ENCODE measurements around the gene RNF212. TPM values are rescaled to one million over a fixed set of nuclear protein-coding genes. Genes with fewer than 3 reads are reported as not detected.

Gene RNF212
- total and polyA plus RNA-seq, 2 of the 13 experiments (the other 11 are each of a cell fraction or from before 2014, with no cell fraction given) = not detected

DNA sequence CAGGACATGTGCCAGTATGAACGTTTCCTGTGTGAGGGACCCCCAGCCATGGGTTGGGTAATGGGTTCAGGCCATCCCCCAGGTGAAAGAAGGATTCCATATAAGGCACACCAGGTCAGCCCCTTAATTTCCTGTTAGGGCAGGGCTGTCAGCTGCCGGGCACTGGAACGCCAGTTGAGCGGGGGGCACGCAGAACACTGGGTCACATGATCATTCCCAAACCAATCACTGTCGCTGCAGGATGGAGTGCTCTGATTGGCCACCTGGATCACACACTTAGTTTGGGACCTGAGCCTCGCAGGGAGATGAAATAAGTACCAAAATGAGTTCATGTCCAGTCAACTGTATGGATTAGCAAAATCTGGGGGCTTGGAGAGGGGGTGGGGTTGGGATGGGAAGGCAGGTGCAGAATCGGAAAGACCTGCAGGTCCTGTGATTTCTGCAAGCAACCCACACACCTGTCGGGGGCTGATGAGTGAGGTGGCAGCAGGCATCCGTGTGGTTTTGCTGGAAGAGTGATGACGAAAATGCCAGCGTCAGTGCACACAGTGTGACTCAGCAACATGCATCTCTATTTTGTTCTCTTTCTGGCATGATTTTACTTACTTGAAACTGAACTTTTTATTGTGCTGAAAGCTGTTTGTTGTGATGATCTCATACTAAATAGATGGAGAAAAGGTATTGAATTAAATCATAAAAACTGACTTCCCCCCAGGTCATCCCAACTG lies 32.2 kb downstream of the RNF212 start:
- POLR2A ChIA-PET = no interaction called here
- intact Hi-C loops (cut with micrococcal nuclease; ENCODE audit: unreplicated experiment) = no loop called here
- TF ChIP-seq MATR3 (CRISPR knock-in tag; IDR thresholded peaks at IDR 0.05) (no peak), ZNF670 (CRISPR knock-in tag; IDR thresholded peaks at IDR 0.05; ENCODE audit: borderline replicate concordance) (no peak), ZNF136 (CRISPR knock-in tag; IDR thresholded peaks at IDR 0.05; ENCODE audit: low read depth) (no peak), SNRNP70 (IDR thresholded peaks at IDR 0.05; ENCODE audit: low read depth, low read length) (no peak), TARDBP (CRISPR knock-in tag; IDR thresholded peaks at IDR 0.05) (no peak), GTF3A (CRISPR knock-in tag; conservative IDR thresholded peaks at IDR 0.05) (no peak), SRSF9 (IDR thresholded peaks at IDR 0.05; ENCODE audit: borderline replicate concordance, insufficient read depth, low read depth, low read length, poor library complexity, severe bottlenecking) (no peak), ZNF260 (CRISPR knock-in tag; IDR thresholded peaks at IDR 0.05; ENCODE audit: borderline replicate concordance, low read depth) (no peak), HINFP (CRISPR knock-in tag; IDR thresholded peaks at IDR 0.05; ENCODE audit: low read depth) (no peak), HNRNPL (IDR thresholded peaks at IDR 0.05; ENCODE audit: low read depth, low read length) (no peak), FOXC1 (CRISPR knock-in tag; IDR thresholded peaks at IDR 0.05; ENCODE audit: borderline replicate concordance) (no peak)
- TF ChIP-seq, protein P1, sequence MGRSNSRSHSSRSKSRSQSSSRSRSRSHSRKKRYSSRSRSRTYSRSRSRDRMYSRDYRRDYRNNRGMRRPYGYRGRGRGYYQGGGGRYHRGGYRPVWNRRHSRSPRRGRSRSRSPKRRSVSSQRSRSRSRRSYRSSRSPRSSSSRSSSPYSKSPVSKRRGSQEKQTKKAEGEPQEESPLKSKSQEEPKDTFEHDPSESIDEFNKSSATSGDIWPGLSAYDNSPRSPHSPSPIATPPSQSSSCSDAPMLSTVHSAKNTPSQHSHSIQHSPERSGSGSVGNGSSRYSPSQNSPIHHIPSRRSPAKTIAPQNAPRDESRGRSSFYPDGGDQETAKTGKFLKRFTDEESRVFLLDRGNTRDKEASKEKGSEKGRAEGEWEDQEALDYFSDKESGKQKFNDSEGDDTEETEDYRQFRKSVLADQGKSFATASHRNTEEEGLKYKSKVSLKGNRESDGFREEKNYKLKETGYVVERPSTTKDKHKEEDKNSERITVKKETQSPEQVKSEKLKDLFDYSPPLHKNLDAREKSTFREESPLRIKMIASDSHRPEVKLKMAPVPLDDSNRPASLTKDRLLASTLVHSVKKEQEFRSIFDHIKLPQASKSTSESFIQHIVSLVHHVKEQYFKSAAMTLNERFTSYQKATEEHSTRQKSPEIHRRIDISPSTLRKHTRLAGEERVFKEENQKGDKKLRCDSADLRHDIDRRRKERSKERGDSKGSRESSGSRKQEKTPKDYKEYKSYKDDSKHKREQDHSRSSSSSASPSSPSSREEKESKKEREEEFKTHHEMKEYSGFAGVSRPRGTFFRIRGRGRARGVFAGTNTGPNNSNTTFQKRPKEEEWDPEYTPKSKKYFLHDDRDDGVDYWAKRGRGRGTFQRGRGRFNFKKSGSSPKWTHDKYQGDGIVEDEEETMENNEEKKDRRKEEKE (IDR thresholded peaks at IDR 0.05) = no peak
- TF ChIP-seq, protein P2, sequence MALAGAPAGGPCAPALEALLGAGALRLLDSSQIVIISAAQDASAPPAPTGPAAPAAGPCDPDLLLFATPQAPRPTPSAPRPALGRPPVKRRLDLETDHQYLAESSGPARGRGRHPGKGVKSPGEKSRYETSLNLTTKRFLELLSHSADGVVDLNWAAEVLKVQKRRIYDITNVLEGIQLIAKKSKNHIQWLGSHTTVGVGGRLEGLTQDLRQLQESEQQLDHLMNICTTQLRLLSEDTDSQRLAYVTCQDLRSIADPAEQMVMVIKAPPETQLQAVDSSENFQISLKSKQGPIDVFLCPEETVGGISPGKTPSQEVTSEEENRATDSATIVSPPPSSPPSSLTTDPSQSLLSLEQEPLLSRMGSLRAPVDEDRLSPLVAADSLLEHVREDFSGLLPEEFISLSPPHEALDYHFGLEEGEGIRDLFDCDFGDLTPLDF (CRISPR knock-in tag; IDR thresholded peaks at IDR 0.05) = no peak
- TF ChIP-seq, protein P3, sequence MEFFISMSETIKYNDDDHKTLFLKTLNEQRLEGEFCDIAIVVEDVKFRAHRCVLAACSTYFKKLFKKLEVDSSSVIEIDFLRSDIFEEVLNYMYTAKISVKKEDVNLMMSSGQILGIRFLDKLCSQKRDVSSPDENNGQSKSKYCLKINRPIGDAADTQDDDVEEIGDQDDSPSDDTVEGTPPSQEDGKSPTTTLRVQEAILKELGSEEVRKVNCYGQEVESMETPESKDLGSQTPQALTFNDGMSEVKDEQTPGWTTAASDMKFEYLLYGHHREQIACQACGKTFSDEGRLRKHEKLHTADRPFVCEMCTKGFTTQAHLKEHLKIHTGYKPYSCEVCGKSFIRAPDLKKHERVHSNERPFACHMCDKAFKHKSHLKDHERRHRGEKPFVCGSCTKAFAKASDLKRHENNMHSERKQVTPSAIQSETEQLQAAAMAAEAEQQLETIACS (CRISPR knock-in tag; IDR thresholded peaks at IDR 0.05) = no peak

More for the DNA sequence above, 32.2 kb downstream of the RNF212 start:
- ATAC-seq (no peak), DNase-seq (ENCODE audit: low spot score) (no peak), FAIRE-seq (no peak)
- no peak overlapping the region for H3K27ac ChIP-seq (ENCODE audit: extremely low read length, insufficient read depth, low read length)
- H3K9ac ChIP-seq (ENCODE audit: insufficient read depth, low read depth, low read length) = no peak overlapping the region
- no peaks in the 10 kb centered on the region for H3K36me3 ChIP-seq (replicated peaks in 1 of 2; ENCODE audit: control insufficient read depth in 1 of 2, insufficient read depth in 2 of 2, low read length in 2 of 2)
- H2AFZ ChIP-seq (ENCODE audit: low read length) = no peak overlapping the region
- no TSS peak for BruUV-seq (replicated peaks)
- in situ Hi-C loops (cut with HindIII; ENCODE audit: extremely low pct_ligation_motif_present, low pct_unique_long_range_greater_than_20kb) = no loop called here
- H3K9me3 ChIP-seq (ENCODE audit: low read length) = no peaks in the 10 kb centered on the region
- no peak overlapping the region for H3K4me2 ChIP-seq (ENCODE audit: low read depth, low read length)
- H3K4me1 ChIP-seq (ENCODE audit: insufficient read depth, low read length) = peaks cover 14% of the 10 kb centered on the region; the same call in 1 of the 2 replicates
- no peaks in the 10 kb centered on the region for H3K79me2 ChIP-seq (ENCODE audit: insufficient read depth, low read length)
- CTCF ChIA-PET (ENCODE audit: low intra/inter-chr PET ratio, low total read pairs) = no interaction called here
- 16% methylated on average over 7 of the region's 12 CpGs for WGBS (ENCODE audit: low lambda C conversion rate)
- no peaks in the 10 kb centered on the region for H4K20me1 ChIP-seq (ENCODE audit: insufficient read depth, low read length)
- peaks cover 5 to 79% of the 10 kb centered on the region in 2 experiments for H3K27me3 ChIP-seq (ENCODE audit: control insufficient read depth in 1 of 2, insufficient read depth in 2 of 2, low read length in 2 of 2)
- H3K4me3 ChIP-seq (replicated peaks in 1 of 3; ENCODE audit: insufficient read depth in 1 of 3, low read depth in 2 of 3, low read length in 3 of 3) = no peak overlapping the region

Data from HepG2 (cell line).